Erythroblast (primary cell): ENCODE results near the gene EXO1.

Source experiments
- GATA1 ChIP-seq: IDR thresholded peaks from 2 replicates; pipeline ENCODE4 v1.6.1; 2011; ENCODE audit warnings: low read depth, mild to moderate bottlenecking, control low read depth, low read length, moderate library complexity
- POLR2A ChIP-seq: IDR thresholded peaks from 2 replicates; pipeline ENCODE4 v1.6.1; 2011; ENCODE audit warnings: mild to moderate bottlenecking, low read length

DNA sequence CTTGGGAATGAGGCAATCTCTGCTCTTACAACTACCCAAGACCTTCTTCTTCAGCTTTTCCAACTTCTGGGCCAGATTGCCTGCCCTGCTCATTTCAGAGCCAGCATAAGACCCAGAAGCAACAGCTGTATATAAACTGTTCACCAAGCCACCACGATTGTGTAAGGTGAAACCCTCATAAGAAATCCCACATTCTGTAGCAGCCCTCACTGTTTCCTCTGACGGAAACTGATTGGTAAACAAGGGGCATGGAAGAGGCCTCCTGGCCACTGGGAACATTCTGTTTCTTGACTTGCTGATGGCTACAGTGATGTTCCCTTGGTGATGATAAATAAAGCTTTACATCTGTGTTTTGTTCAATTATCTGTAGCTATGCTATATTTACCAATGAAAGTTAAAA is 39.7 kb upstream of the EXO1 start:
- TF ChIP-seq GATA1 (no peak), POLR2A (no peak)
